ELF-1 (cell line): Measurements from ENCODE around the gene ZNF763.
"Not testable (repeated sequence)": the region's sequence is repeated elsewhere in the genome, so short reads cannot be mapped to it uniquely, and the experiment has no call there.

Experiments used
- DNase-seq: peaks from one replicate; pipeline ENCODE4 v3.0.0-alpha.2; 2016; ENCODE audit warnings: low read depth, low spot score

Gene ZNF763

GRCh38 chr19:11971041-11971440 lies 6.2 kb downstream of the ZNF763 start:
- DNase-seq = no peak

- no peak for DNase-seq
These were observed 8.4 kb downstream of the ZNF763 start for GRCh38 chr19:11973019-11973810.

GRCh38 chr19:11978492-11979100 lies 13.8 kb downstream of the ZNF763 start:
- DNase-seq = no peak

- DNase-seq = no peak
These were observed 14.7 kb downstream of the ZNF763 start for GRCh38 chr19:11979527-11979926.

GRCh38 chr19:11982526-11982925 lies 17.7 kb downstream of the ZNF763 start:
- no peak for DNase-seq

GRCh38 chr19:11984986-11985385 lies 20.1 kb downstream of the ZNF763 start:
- DNase-seq = no peak

GRCh38 chr19:11986754-11987153 lies 21.9 kb downstream of the ZNF763 start:
- no peak for DNase-seq

GRCh38 chr19:11987405-11988281 lies 22.8 kb downstream of the ZNF763 start:
- DNase-seq = peak; percentile 92

GRCh38 chr19:11989112-11989456 lies 24.2 kb downstream of the ZNF763 start:
- no peak for DNase-seq

GRCh38 chr19:11991921-11992320 lies 27.1 kb downstream of the ZNF763 start:
- not testable (repeated sequence) for DNase-seq

GRCh38 chr19:11995174-11995573 lies 30.3 kb downstream of the ZNF763 start:
- DNase-seq = no peak

GRCh38 chr19:12000152-12000981 lies 35.5 kb downstream of the ZNF763 start:
- no peak for DNase-seq

GRCh38 chr19:12015015-12015752 lies 50.3 kb downstream of the ZNF763 start:
- no peak for DNase-seq

GRCh38 chr19:12015753-12016116 lies 50.9 kb downstream of the ZNF763 start:
- DNase-seq = no peak
